Peyer's patch (tissue), 4 donors: ENCODE results near the gene STPG3.

Experiments
- CTCF ChIP-seq, 6 experiments: fragments of 450-650 bp in 4 of 6; fragments of 200-600 bp in 2 of 6; sonication (generic) in 1 of 6; IDR thresholded peaks; one replicate each; pipeline ENCODE4 v1.5.1; 2017 to 2019; ENCODE audit warnings: antibody characterized with exemption in 6 of 6, mild to moderate bottlenecking in 3 of 6, moderate library complexity in 1 of 6
- POLR2A ChIP-seq, 2 donors: fragments of 450-650 bp; IDR thresholded peaks; one replicate each; pipeline ENCODE4 v1.5.1; 2017; ENCODE audit warnings: antibody characterized with exemption in 2 of 2, mild to moderate bottlenecking in 2 of 2, moderate library complexity in 2 of 2

- TF ChIP-seq CTCF (IDR thresholded peaks at IDR 0.05): no peak
- TF ChIP-seq POLR2A (IDR thresholded peaks at IDR 0.05): no peak
Measured at GRCh38 chr9:137252555-137253506, 1.7 kb downstream of the STPG3 start.
